Mesenteric fat pad (tissue), 1 donor: ENCODE measurements around the gene GPR3. TPM values are rescaled to one million over a fixed set of nuclear protein-coding genes. Genes with fewer than 3 reads are reported as not detected.
"Not testable (repeated sequence)": the region's sequence is repeated elsewhere in the genome, so short reads cannot be mapped to it uniquely, and the experiment has no call there.

ENCODE experiments used
- DNase-seq: peaks from one replicate; pipeline ENCODE4 v3.0.0-alpha.2; 2020; ENCODE audit warnings: low spot score
- total RNA-seq: library from RNA; stranded (reverse); fragmentation: NEBNext Ultra II Directional; extraction: Animal tissue kit (Norgen Biotek cat#: 25700); gene quantifications from one replicate; pipeline ENCODE4 v1.2.1, GENCODE V29; 2021
- donor health status: DM: yes; HTN: yes; CAD: no.

The GPR3 gene
- total RNA-seq, 1 donor from 2014 or later = 0.51 TPM

- DNase-seq = peak; percentile 85
Observed at GRCh38 chr1:27418326-27419185, 26.1 kb downstream of the GPR3 start.

GRCh38 chr1:27423709-27424108 is 31.3 kb downstream of the GPR3 start:
- no peak for DNase-seq

GRCh38 chr1:27427329-27427728 is 34.9 kb downstream of the GPR3 start:
- DNase-seq = no peak

- DNase-seq = no peak
Observed at GRCh38 chr1:27427816-27428315, 35.4 kb downstream of the GPR3 start.

GRCh38 chr1:27428316-27429028 is 36.0 kb downstream of the GPR3 start:
- DNase-seq = no peak

- no peak for DNase-seq
Observed at GRCh38 chr1:27429029-27429425, 36.6 kb downstream of the GPR3 start.

- DNase-seq = no peak
Observed at GRCh38 chr1:27430903-27431600, 38.6 kb downstream of the GPR3 start.

- DNase-seq = no peak
Observed at GRCh38 chr1:27431601-27431940, 39.1 kb downstream of the GPR3 start.

GRCh38 chr1:27432725-27433124 is 40.3 kb downstream of the GPR3 start:
- DNase-seq = not testable (repeated sequence)

- DNase-seq = no peak
Observed at GRCh38 chr1:27433706-27434105, 41.3 kb downstream of the GPR3 start.

- no peak for DNase-seq
Observed at GRCh38 chr1:27435566-27436203, 43.3 kb downstream of the GPR3 start.

- no peak for DNase-seq
Observed at GRCh38 chr1:27436204-27437159, 44.1 kb downstream of the GPR3 start.

- DNase-seq = no peak
Observed at GRCh38 chr1:27438621-27439061, 46.2 kb downstream of the GPR3 start.

- no peak for DNase-seq
Observed at GRCh38 chr1:27439150-27439549, 46.7 kb downstream of the GPR3 start.

GRCh38 chr1:27444632-27445031 is 52.2 kb downstream of the GPR3 start:
- DNase-seq = no peak

Other genes with a start within 250 kb of the GPR3 start
- gene SLC9A1, start 237.5 kb upstream of the GPR3 start, total RNA-seq = 24.4 TPM
- gene WDTC1, start 158.0 kb upstream of the GPR3 start, total RNA-seq = 29.2 TPM
- gene TMEM222, start 70.5 kb upstream of the GPR3 start, total RNA-seq = 39.2 TPM
- 1.9 TPM for gene SYTL1, start 50.6 kb upstream of the GPR3 start, total RNA-seq
- gene MAP3K6, start 25.7 kb upstream of the GPR3 start, total RNA-seq = 95.0 TPM
- gene FCN3, start 17.8 kb upstream of the GPR3 start, total RNA-seq = 51.9 TPM
- not detected for gene CD164L2, start 9.3 kb upstream of the GPR3 start, total RNA-seq
- gene WASF2, start 97.5 kb downstream of the GPR3 start, total RNA-seq = 156 TPM
- gene AHDC1, start 211.5 kb downstream of the GPR3 start, total RNA-seq = 28.5 TPM
- gene FGR, start 242.6 kb downstream of the GPR3 start, total RNA-seq = 49.7 TPM